Measurements from ENCODE around the gene OR7G1. TPM values are rescaled to one million over a fixed set of nuclear protein-coding genes. Genes with fewer than 3 reads are reported as not detected.

Gene OR7G1, protein sequence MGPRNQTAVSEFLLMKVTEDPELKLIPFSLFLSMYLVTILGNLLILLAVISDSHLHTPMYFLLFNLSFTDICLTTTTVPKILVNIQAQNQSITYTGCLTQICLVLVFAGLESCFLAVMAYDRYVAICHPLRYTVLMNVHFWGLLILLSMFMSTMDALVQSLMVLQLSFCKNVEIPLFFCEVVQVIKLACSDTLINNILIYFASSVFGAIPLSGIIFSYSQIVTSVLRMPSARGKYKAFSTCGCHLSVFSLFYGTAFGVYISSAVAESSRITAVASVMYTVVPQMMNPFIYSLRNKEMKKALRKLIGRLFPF
- total RNA-seq, result not detected in 2 replicates

GRCh38 chr19:9115307-9115813, at the start of gene OR7G1:
OR7G1 (minus strand) TSS chr19:9115763; CDS start chr19:9115763, 0 bp downstream.

GRCh38 chr19:9140159-9140874, 24.8 kb upstream of the OR7G1 start, which contains the start of gene ZNF317:
ZNF317 (plus strand) TSS chr19:9140397; CDS start chr19:9156017, 15,620 bp downstream.

DNA sequence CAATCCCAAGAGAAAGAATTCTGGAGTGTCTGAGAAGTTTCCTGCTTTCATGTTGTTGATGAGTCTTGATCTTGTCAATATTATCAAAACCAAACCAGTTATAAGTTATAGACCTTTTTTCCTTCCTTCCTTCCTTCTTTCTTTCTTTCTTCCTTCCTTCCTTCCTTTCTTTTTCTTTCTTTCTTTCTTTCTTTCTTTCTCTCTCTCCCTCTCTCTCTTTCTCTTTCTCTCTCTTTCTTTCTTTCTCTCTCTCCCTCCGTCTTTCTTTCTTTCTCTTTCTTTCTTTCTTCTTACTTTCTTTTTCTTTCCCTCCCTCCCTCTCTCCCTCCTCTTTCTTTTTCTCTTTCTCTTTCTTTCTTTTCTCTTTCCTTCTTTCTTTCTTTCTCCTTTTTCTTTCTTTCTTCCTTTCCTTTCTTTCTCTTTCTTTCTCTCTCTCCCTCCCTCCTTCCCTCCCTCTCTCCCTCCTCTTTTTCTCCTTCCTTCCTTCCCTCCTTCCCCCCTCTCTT, 11.4 kb upstream of the OR7G1 start, which contains the start of gene OR7G3:
Gene OR7G3 (minus strand): TSS at position 51 of the 506 bp plus-strand sequence. CDS start 0 bp downstream, at position 51.

GRCh38 chr19:9107375-9107774, 8.2 kb downstream of the OR7G1 start, which contains the start of gene OR7G2:
OR7G2 (minus strand) TSS chr19:9107475; CDS start chr19:9103243, 4,232 bp downstream.

GRCh38 chr19:9086761-9087160, 28.8 kb downstream of the OR7G1 start, which contains the start of gene OR1M1:
OR1M1 (plus strand) TSS chr19:9087061; CDS start chr19:9093245, 6,184 bp downstream.

Other genes starting within 250 kb of the OR7G1 start
- under 0.01 and 0.24 TPM in 2 replicates for gene MUC16, start 105.4 kb downstream of the OR7G1 start, total RNA-seq
- gene OR1M1, start 28.7 kb downstream of the OR7G1 start, total RNA-seq, result not detected in 2 replicates
- gene OR7G2, start 8.3 kb downstream of the OR7G1 start, total RNA-seq, result not detected in 2 replicates
- gene OR7G3, start 11.2 kb upstream of the OR7G1 start, total RNA-seq, result not detected in 2 replicates
- gene ZNF317, start 24.6 kb upstream of the OR7G1 start, total RNA-seq, result 11.3 and 13.2 TPM in 2 replicates
- gene OR7D2, start 63.2 kb upstream of the OR7G1 start, total RNA-seq, result not detected in 2 replicates
- gene OR7D4, start 103.8 kb upstream of the OR7G1 start, total RNA-seq, result not detected in 2 replicates
- gene OR7E24, start 135.2 kb upstream of the OR7G1 start, total RNA-seq, result not detected in 2 replicates
- gene ZNF699, start 194.1 kb upstream of the OR7G1 start, total RNA-seq, result 11.3 and 18.8 TPM in 2 replicates
- gene ZNF559, start 208.4 kb upstream of the OR7G1 start, total RNA-seq, result 7.2 and 13.0 TPM in 2 replicates
- gene ZNF177, start 247.2 kb upstream of the OR7G1 start, total RNA-seq, result 0.21 and 0.72 TPM in 2 replicates